ENCODE data around the gene NCKAP5.

- no peak for TF ChIP-seq CTCF (IDR thresholded peaks at IDR 0.05)
- TF ChIP-seq EZH2 (IDR thresholded peaks at IDR 0.05; ENCODE audit: borderline replicate concordance, insufficient read depth, low read depth, low read length, poor library complexity, severe bottlenecking) = no peak
Observed at GRCh38 chr2:133425612-133426011, 142.7 kb downstream of the NCKAP5 start.
